ENCODE measurements around the gene SPON1.

- TF ChIP-seq CTCF (IDR thresholded peaks at IDR 0.05) (no peak), POLR2AphosphoS5 (IDR thresholded peaks at IDR 0.05) (no peak), POLR2A (IDR thresholded peaks at IDR 0.05) (no peak)
These were observed 342.1 kb downstream of the SPON1 start for GRCh38 chr11:14304601-14305000.
